Osteocyte (in vitro differentiated cells): Measurements from ENCODE around the gene MAP7D1. TPM values are rescaled to one million over a fixed set of nuclear protein-coding genes. Genes with fewer than 3 reads are reported as not detected.
A peak's percentile ranks its signal among the peaks of the same experiment; 100 is the strongest.

ENCODE experiments used
- DNase-seq: peaks from one replicate; pipeline ENCODE4 v3.0.0; 2021; ENCODE audit warnings: mixed read lengths; ENCODE audit not compliant: unreplicated experiment; ENCODE audit errors: extremely low spot score
- H3K27ac Mint-ChIP-seq: one replicate; pipeline ENCODE4 v1.8.0; 2021; ENCODE audit warnings: mild to moderate bottlenecking, mixed read lengths; ENCODE audit not compliant: unreplicated experiment
- H3K27me3 Mint-ChIP-seq: one replicate; pipeline ENCODE4 v1.8.0; 2021; ENCODE audit warnings: mixed read lengths; ENCODE audit not compliant: unreplicated experiment
- H3K36me3 Mint-ChIP-seq: one replicate; pipeline ENCODE4 v1.8.0; 2021; ENCODE audit warnings: mixed read lengths; ENCODE audit not compliant: unreplicated experiment
- H3K4me1 Mint-ChIP-seq: one replicate; pipeline ENCODE4 v1.8.0; 2021; ENCODE audit warnings: mixed read lengths; ENCODE audit not compliant: unreplicated experiment
- H3K4me3 Mint-ChIP-seq: one replicate; pipeline ENCODE4 v1.8.0; 2021; ENCODE audit warnings: mild to moderate bottlenecking, moderate library complexity, mixed read lengths; ENCODE audit not compliant: unreplicated experiment
- H3K9me3 Mint-ChIP-seq: one replicate; pipeline ENCODE4 v1.8.0; 2021; ENCODE audit warnings: mixed read lengths; ENCODE audit not compliant: unreplicated experiment
- CTCF ChIP-seq: fragments of 200-600 bp; sonication (generic); IDR thresholded peaks from 2 replicates; pipeline ENCODE4 v1.5.0; 2021; ENCODE audit warnings: antibody characterized with exemption, mild to moderate bottlenecking, moderate library complexity
- total RNA-seq: library from RNA; stranded (reverse); gene quantifications from 2 replicates; pipeline ENCODE4 v1.2.1, GENCODE V29; 2021

The MAP7D1 gene
- total RNA-seq, 1 donor from 2014 or later = 157 TPM

- no peaks in the 10 kb centered on the region for H3K27me3 Mint-ChIP-seq
- no peak overlapping the region for H3K4me3 Mint-ChIP-seq
- H3K9me3 Mint-ChIP-seq = no peaks in the 10 kb centered on the region
- peaks cover 13% of the 10 kb centered on the region for H3K36me3 Mint-ChIP-seq
- H3K4me1 Mint-ChIP-seq = peaks cover 51% of the 10 kb centered on the region
- no peak for DNase-seq
- TF ChIP-seq CTCF = no peak
- H3K27ac Mint-ChIP-seq = no peak overlapping the region
These were observed 8.4 kb downstream of the MAP7D1 start for GRCh38 chr1:36164361-36164760.

GRCh38 chr1:36165145-36165544 lies 9.2 kb downstream of the MAP7D1 start:
- Mint-ChIP-seq H3K36me3 (peaks cover 11% of the 10 kb centered on the region), H3K9me3 (no peaks in the 10 kb centered on the region), H3K27ac (no peak overlapping the region), H3K4me1 (peaks cover 44% of the 10 kb centered on the region), H3K4me3 (no peak overlapping the region), H3K27me3 (no peaks in the 10 kb centered on the region)
- DNase-seq = no peak
- no peak for TF ChIP-seq CTCF

DNA sequence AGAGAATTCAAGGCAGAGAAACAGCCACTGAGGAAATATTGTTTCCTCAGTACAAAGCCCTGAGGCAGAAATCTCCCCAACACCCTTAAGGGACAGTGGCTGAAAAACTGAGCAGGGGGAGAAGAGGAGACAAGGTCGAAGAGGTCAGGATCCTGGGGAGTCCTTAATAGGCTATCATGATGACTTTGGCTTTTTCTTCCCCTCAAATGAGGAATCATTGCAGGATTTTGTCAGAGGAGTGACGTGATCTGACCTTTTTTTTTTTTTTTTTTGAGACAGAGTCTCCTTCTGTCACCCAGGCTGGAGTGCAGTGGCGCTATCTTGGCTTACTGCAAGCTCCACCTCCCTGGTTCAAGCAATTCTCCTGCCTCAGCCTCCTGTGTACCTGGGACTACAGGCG lies 10.2 kb downstream of the MAP7D1 start:
- no peak for TF ChIP-seq CTCF
- Mint-ChIP-seq H3K36me3 (peaks cover 12% of the 10 kb centered on the region), H3K27me3 (no peaks in the 10 kb centered on the region), H3K27ac (no peak overlapping the region), H3K4me3 (no peak overlapping the region), H3K9me3 (no peaks in the 10 kb centered on the region), H3K4me1 (peaks cover 34% of the 10 kb centered on the region)
- DNase-seq = no peak

GRCh38 chr1:36166938-36167905 lies 11.3 kb downstream of the MAP7D1 start:
- Mint-ChIP-seq H3K9me3 (no peaks in the 10 kb centered on the region), H3K27ac (peak overlapping the region; percentile 43), H3K4me1 (peaks cover 23% of the 10 kb centered on the region), H3K36me3 (peaks cover 17% of the 10 kb centered on the region), H3K4me3 (no peak overlapping the region), H3K27me3 (no peaks in the 10 kb centered on the region)
- no peak for DNase-seq
- no peak for TF ChIP-seq CTCF

- H3K36me3 Mint-ChIP-seq = peaks cover 26% of the 10 kb centered on the region
- peaks cover 15% of the 10 kb centered on the region for H3K4me1 Mint-ChIP-seq
- no peak overlapping the region for H3K4me3 Mint-ChIP-seq
- no peak overlapping the region for H3K27ac Mint-ChIP-seq
- no peak for DNase-seq
- H3K9me3 Mint-ChIP-seq = no peaks in the 10 kb centered on the region
- TF ChIP-seq CTCF = no peak
- no peaks in the 10 kb centered on the region for H3K27me3 Mint-ChIP-seq
These were observed 12.6 kb downstream of the MAP7D1 start for GRCh38 chr1:36168514-36168913.
